Measurements from ENCODE around the gene DYNC2LI1. TPM values are rescaled to one million over a fixed set of nuclear protein-coding genes. Genes with fewer than 3 reads are reported as not detected.

The DYNC2LI1 gene
- total and polyA plus RNA-seq, 2 donors (not counting 1 experiment from before 2014, with no cell fraction given), result 3.8 to 11.4 TPM

- Histone ChIP-seq H2AFZ (ENCODE audit: insufficient read depth, low read depth, low read length, poor library complexity, severe bottlenecking) (no peak overlapping the region), H4K20me1 (ENCODE audit: control insufficient read depth, insufficient read depth, low read length, poor library complexity, severe bottlenecking) (no peaks in the 10 kb centered on the region), H3K36me3 (replicated peaks in 1 of 2; ENCODE audit: control extremely low read depth in 1 of 2, control insufficient read depth in 1 of 2, extremely low read depth in 1 of 2, insufficient read depth in 2 of 2, low read length in 1 of 2) (no peaks in the 10 kb centered on the region), H3K27ac (ENCODE audit: low read length in 2 of 2) (no peak overlapping the region), H3K4me1 (ENCODE audit: control insufficient read depth in 2 of 2, insufficient read depth in 2 of 2, low read length in 2 of 2) (peaks cover 0 to 11% of the 10 kb centered on the region in 2 donors), H3K79me2 (ENCODE audit: control insufficient read depth, insufficient read depth, low read length) (no peaks in the 10 kb centered on the region), H3K4me3 (ENCODE audit: control extremely low read depth in 1 of 5, extremely low read depth in 1 of 5, insufficient read depth in 1 of 5, low read depth in 2 of 5, low read length in 4 of 5) (no peak overlapping the region), H3K9ac (ENCODE audit: low read length) (no peak overlapping the region), H3K9me3 (ENCODE audit: control extremely low read depth in 1 of 3, control insufficient read depth in 2 of 3, insufficient read depth in 1 of 3, low read length in 2 of 3) (no peaks in the 10 kb centered on the region), H3K27me3 (replicated peaks in 1 of 4; ENCODE audit: control extremely low read depth in 1 of 4, control insufficient read depth in 3 of 4, insufficient read depth in 4 of 4, low read length in 3 of 4) (no peaks in the 10 kb centered on the region), H3K4me2 (replicated peaks; ENCODE audit: low read depth, low read length, poor library complexity, severe bottlenecking) (no peak overlapping the region)
- POLR2A ChIA-PET, result no interaction called here
- CTCF ChIA-PET, result no interaction called here
- ATAC-seq (ENCODE audit: low read depth) (no peak), DNase-seq (no peak)
- 78% methylated on average over 1 of the region's 1 CpG for WGBS (ENCODE audit: insufficient coverage)
- intact Hi-C loops (cut with micrococcal nuclease), result no loop called here
- Mint-ChIP-seq H3K4me1 (peaks cover 13% of the 10 kb centered on the region), H3K27ac (no peak overlapping the region), H3K9me3 (ENCODE audit: insufficient read depth) (no peaks in the 10 kb centered on the region), H3K4me3 (no peak overlapping the region), H3K27me3 (peaks cover 7% of the 10 kb centered on the region)
- TF ChIP-seq EZH2 (IDR thresholded peaks at IDR 0.05; ENCODE audit: borderline replicate concordance, insufficient read depth, low read depth, low read length, poor library complexity, severe bottlenecking), result no peak
- TF ChIP-seq CTCF (IDR thresholded peaks at IDR 0.05), result no peak
Observed at GRCh38 chr2:43776324-43776723, 2.5 kb downstream of the DYNC2LI1 start.

- Histone ChIP-seq H3K79me2 (ENCODE audit: control insufficient read depth, insufficient read depth, low read length) (no peaks in the 10 kb centered on the region), H4K20me1 (ENCODE audit: control insufficient read depth, insufficient read depth, low read length, poor library complexity, severe bottlenecking) (no peaks in the 10 kb centered on the region), H3K4me2 (replicated peaks; ENCODE audit: low read depth, low read length, poor library complexity, severe bottlenecking) (no peak overlapping the region), H3K4me3 (ENCODE audit: control extremely low read depth in 1 of 5, extremely low read depth in 1 of 5, insufficient read depth in 1 of 5, low read depth in 2 of 5, low read length in 4 of 5) (no peak overlapping the region), H3K4me1 (ENCODE audit: control insufficient read depth in 2 of 2, insufficient read depth in 2 of 2, low read length in 2 of 2) (peaks cover 0 to 11% of the 10 kb centered on the region in 2 donors), H3K9me3 (ENCODE audit: control extremely low read depth in 1 of 3, control insufficient read depth in 2 of 3, insufficient read depth in 1 of 3, low read length in 2 of 3) (no peaks in the 10 kb centered on the region), H2AFZ (ENCODE audit: insufficient read depth, low read depth, low read length, poor library complexity, severe bottlenecking) (no peak overlapping the region), H3K36me3 (replicated peaks in 1 of 2; ENCODE audit: control extremely low read depth in 1 of 2, control insufficient read depth in 1 of 2, extremely low read depth in 1 of 2, insufficient read depth in 2 of 2, low read length in 1 of 2) (no peaks in the 10 kb centered on the region), H3K9ac (ENCODE audit: low read length) (no peak overlapping the region), H3K27ac (ENCODE audit: low read length in 2 of 2) (no peak overlapping the region), H3K27me3 (replicated peaks in 1 of 4; ENCODE audit: control extremely low read depth in 1 of 4, control insufficient read depth in 3 of 4, insufficient read depth in 4 of 4, low read length in 3 of 4) (no peaks in the 10 kb centered on the region)
- no peaks in the 10 kb centered on the region for H3K27me3 Mint-ChIP-seq
- no peaks in the 10 kb centered on the region for H3K9me3 Mint-ChIP-seq (ENCODE audit: insufficient read depth)
- no peak for TF ChIP-seq CTCF (IDR thresholded peaks at IDR 0.05)
- TF ChIP-seq EZH2 (IDR thresholded peaks at IDR 0.05; ENCODE audit: borderline replicate concordance, insufficient read depth, low read depth, low read length, poor library complexity, severe bottlenecking), result no peak
- no peak overlapping the region for H3K27ac Mint-ChIP-seq
- CTCF ChIA-PET, result no interaction called here
- intact Hi-C loops (cut with micrococcal nuclease), result no loop called here
- H3K4me1 Mint-ChIP-seq, result peaks cover 13% of the 10 kb centered on the region
- no peak overlapping the region for H3K4me3 Mint-ChIP-seq
- POLR2A ChIA-PET, result interaction anchor here (0.6 kb wide), 1 partner anchor 978 kb away, joined by 3 read pairs; no protein-coding TSS in a partner anchor
- ATAC-seq (ENCODE audit: low read depth) (no peak), DNase-seq (no peak)
- WGBS (ENCODE audit: insufficient coverage), result 80% methylated on average over 6 of the region's 8 CpGs
Observed at GRCh38 chr2:43777306-43777926, 3.6 kb downstream of the DYNC2LI1 start.

All from B cell (primary cell).